NCI-H82 treated with DMSO at 0.1 percent for 48 hours (cell line): Measurements from ENCODE around the gene TNNT3.

Experiments
- DNase-seq: peaks from one replicate; lab custom pipeline; 2025; ENCODE audit not compliant: unreplicated experiment; lab: John Stamatoyannopoulos, UW

TNNT3 gene

GRCh38 chr11:1921574-1922141, 2.2 kb downstream of the TNNT3 start:
- no peak for DNase-seq

- DNase-seq = no peak
These were observed 3.1 kb downstream of the TNNT3 start for GRCh38 chr11:1922481-1923081.

- DNase-seq = no peak
These were observed 3.9 kb downstream of the TNNT3 start for GRCh38 chr11:1923201-1923956.

- no peak for DNase-seq
These were observed 4.7 kb downstream of the TNNT3 start for GRCh38 chr11:1924181-1924580.

GRCh38 chr11:1924646-1925372, 5.3 kb downstream of the TNNT3 start:
- no peak for DNase-seq

- no peak for DNase-seq
These were observed 6.1 kb downstream of the TNNT3 start for GRCh38 chr11:1925373-1926155.

- DNase-seq = no peak
These were observed 6.9 kb downstream of the TNNT3 start for GRCh38 chr11:1926156-1927025.

GRCh38 chr11:1927026-1927847, 7.7 kb downstream of the TNNT3 start:
- DNase-seq = no peak

GRCh38 chr11:1927848-1928469, 8.5 kb downstream of the TNNT3 start:
- no peak for DNase-seq

- no peak for DNase-seq
These were observed 9.0 kb downstream of the TNNT3 start for GRCh38 chr11:1928470-1928890.

GRCh38 chr11:1928891-1929541, 9.5 kb downstream of the TNNT3 start:
- DNase-seq = no peak

- DNase-seq = no peak
These were observed 10.3 kb downstream of the TNNT3 start for GRCh38 chr11:1929621-1930461.

GRCh38 chr11:1930462-1930830, 10.9 kb downstream of the TNNT3 start:
- no peak for DNase-seq

- no peak for DNase-seq
These were observed 12.0 kb downstream of the TNNT3 start for GRCh38 chr11:1931341-1932104.

- no peak for DNase-seq
These were observed 12.6 kb downstream of the TNNT3 start for GRCh38 chr11:1932105-1932480.

- DNase-seq = no peak
These were observed 13.2 kb downstream of the TNNT3 start for GRCh38 chr11:1932681-1933080.
